ENCODE measurements around the gene TSPAN9. TPM values are rescaled to one million over a fixed set of nuclear protein-coding genes. Genes with fewer than 3 reads are reported as not detected.

TSPAN9 gene
- total and polyA plus RNA-seq, 2 experiments from 2014 or later, result 6.0 to 31.5 TPM

DNA sequence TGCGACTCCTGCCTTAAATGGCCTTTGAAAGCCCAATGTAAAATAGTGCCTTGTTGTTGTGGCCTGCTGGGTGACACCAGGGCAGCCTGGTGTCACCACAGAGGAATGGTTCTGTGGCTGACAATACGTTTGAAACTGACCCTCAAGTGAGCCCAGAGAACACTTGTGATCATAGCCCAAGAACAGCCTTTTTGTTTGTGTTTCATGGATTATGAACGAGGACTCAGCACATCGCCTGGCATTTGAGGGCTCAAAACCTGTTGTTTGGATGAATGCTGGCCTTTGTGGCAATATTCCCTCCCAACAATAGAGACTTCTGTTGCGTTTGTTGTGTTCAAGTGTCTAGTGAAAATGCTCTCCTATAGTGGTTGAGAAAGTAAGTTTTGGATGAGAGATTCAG lies 48.5 kb downstream of the TSPAN9 start:
- Histone ChIP-seq H3K4me2 (no peak overlapping the region), H4K20me1 (replicated peaks; ENCODE audit: insufficient read depth) (no peaks in the 10 kb centered on the region; the same call in 1 of the 2 replicates), H2AFZ (no peak overlapping the region), H3K4me1 (ENCODE audit: insufficient read depth) (no peaks in the 10 kb centered on the region), H3F3A (replicated peaks; ENCODE audit: low read depth) (0 out of 2 replicates have a peak, but pooled peaks cover 2% of the 10 kb centered on the region), H3K79me2 (replicated peaks; ENCODE audit: insufficient read depth) (no peaks in the 10 kb centered on the region), H3K27me3 (ENCODE audit: insufficient read depth) (no peaks in the 10 kb centered on the region), H3K9me2 (ENCODE audit: insufficient read depth) (no peaks in the 10 kb centered on the region), H3K36me3 (ENCODE audit: insufficient read depth) (no peaks in the 10 kb centered on the region), H3K27ac (ENCODE audit: low read depth) (no peak overlapping the region), H3K4me3 (no peak overlapping the region)
- Mint-ChIP-seq H3K36me3 (ENCODE audit: low read depth) (peaks cover 3% of the 10 kb centered on the region; the same call in 2 of the 3 replicates), H3K4me1 (peaks cover 12% of the 10 kb centered on the region), H3K4me3 (no peak overlapping the region), H3K9me3 (no peaks in the 10 kb centered on the region), H3K27me3 (ENCODE audit: insufficient read depth, low read depth, poor library complexity) (peaks cover 2% of the 10 kb centered on the region), H3K27ac (no peak overlapping the region)
- ATAC-seq, result no peak
- no peak for TF ChIP-seq CREB1 (CRISPR knock-in tag; IDR thresholded peaks at IDR 0.05; ENCODE audit: low read depth)
- no peak for DNase-seq (ENCODE audit: low spot score)

DNA sequence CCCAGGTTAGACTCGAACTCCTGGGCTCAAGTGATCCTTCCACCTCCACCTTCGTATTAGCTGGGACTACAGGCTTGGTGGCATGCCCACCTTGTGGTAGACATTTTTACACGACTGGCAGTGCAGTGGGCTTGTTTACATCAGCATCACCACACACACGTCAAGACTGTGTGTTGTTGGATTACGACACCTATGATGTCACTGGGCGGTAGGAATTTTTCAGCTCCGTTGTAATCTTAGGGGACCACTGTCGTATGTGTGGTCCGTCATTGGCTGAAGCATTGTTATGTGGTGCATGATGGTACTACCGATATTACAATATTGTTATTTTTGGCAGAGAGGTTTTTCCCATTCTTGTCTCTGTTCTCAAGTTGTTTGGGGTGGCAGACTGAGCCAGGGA lies 50.7 kb downstream of the TSPAN9 start:
- Histone ChIP-seq H4K20me1 (replicated peaks; ENCODE audit: insufficient read depth) (peaks cover 6% of the 10 kb centered on the region), H3F3A (replicated peaks; ENCODE audit: low read depth) (0 out of 2 replicates have a peak, but pooled peaks cover 2% of the 10 kb centered on the region), H3K4me1 (ENCODE audit: insufficient read depth) (peaks cover 4% of the 10 kb centered on the region; the same call in 1 of the 2 replicates), H3K4me2 (no peak overlapping the region), H3K36me3 (ENCODE audit: insufficient read depth) (no peaks in the 10 kb centered on the region), H3K79me2 (replicated peaks; ENCODE audit: insufficient read depth) (no peaks in the 10 kb centered on the region; the same call in 1 of the 2 replicates), H3K4me3 (no peak overlapping the region), H3K27me3 (ENCODE audit: insufficient read depth) (no peaks in the 10 kb centered on the region), H3K9me2 (ENCODE audit: insufficient read depth) (no peaks in the 10 kb centered on the region), H3K27ac (ENCODE audit: low read depth) (no peak overlapping the region), H2AFZ (no peak overlapping the region)
- DNase-seq (ENCODE audit: low spot score) (no peak), ATAC-seq (no peak)
- Mint-ChIP-seq H3K27me3 (ENCODE audit: insufficient read depth, low read depth, poor library complexity) (peaks cover 10% of the 10 kb centered on the region), H3K9me3 (no peaks in the 10 kb centered on the region), H3K27ac (no peak overlapping the region), H3K4me1 (peaks cover 17% of the 10 kb centered on the region), H3K36me3 (ENCODE audit: low read depth) (peaks cover 3% of the 10 kb centered on the region; the same call in 2 of the 3 replicates), H3K4me3 (no peak overlapping the region)
- TF ChIP-seq CREB1 (CRISPR knock-in tag; IDR thresholded peaks at IDR 0.05; ENCODE audit: low read depth), result no peak
- TF ChIP-seq NANOG (IDR thresholded peaks at IDR 0.05; ENCODE audit: borderline replicate concordance), result no peak
- no peak for TF ChIP-seq JUNB (IDR thresholded peaks at IDR 0.05; ENCODE audit: unreplicated experiment)

DNA sequence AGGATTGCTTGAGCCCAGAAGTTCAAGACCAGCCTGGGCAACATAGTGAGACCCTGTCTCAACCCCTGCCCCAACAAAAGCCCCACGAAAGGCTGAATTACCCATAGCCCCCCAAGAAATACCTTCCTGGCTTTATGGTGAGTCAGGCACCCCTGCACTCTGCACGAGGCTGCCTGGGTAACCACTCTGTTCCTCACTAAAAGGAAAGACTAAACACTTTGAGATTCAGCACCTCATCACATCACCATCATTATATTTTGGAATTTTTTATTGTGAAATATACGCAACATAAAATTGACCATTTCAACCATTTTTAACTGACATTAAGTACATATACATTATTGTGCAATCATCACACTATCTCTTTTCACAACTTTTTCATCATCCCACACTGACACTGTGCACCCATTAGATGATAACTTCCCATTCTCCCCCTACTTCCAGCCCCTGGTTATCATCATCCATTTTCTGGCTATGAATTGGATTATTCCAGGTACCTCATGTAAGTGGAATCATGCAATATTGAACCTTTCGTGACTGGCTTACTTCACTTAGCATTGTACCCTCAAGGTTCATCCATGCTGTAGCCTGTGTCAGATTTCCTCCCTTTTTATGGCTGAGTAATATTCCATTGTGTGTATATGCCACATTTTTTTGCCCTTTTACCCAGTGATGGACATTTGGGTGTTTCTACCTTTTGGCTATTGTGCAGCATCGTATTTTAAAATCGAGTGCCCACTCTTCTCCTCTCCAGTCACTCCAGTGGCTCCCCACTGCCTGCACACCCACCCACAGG lies 51.5 kb downstream of the TSPAN9 start:
- H3K79me2 ChIP-seq (replicated peaks; ENCODE audit: insufficient read depth), result no peaks in the 10 kb centered on the region; the same call in 1 of the 2 replicates
- H2AFZ ChIP-seq, result no peak overlapping the region
- Mint-ChIP-seq H3K27ac (no peak overlapping the region), H3K4me3 (no peak overlapping the region; the same call in 2 of the 3 replicates), H3K27me3 (ENCODE audit: insufficient read depth, low read depth, poor library complexity) (peaks cover 10% of the 10 kb centered on the region), H3K9me3 (no peaks in the 10 kb centered on the region), H3K36me3 (ENCODE audit: low read depth) (peaks cover 3% of the 10 kb centered on the region; the same call in 2 of the 3 replicates), H3K4me1 (peaks cover 19% of the 10 kb centered on the region)
- H3K4me3 ChIP-seq, result no peak overlapping the region
- H3K27me3 ChIP-seq (ENCODE audit: insufficient read depth), result no peaks in the 10 kb centered on the region
- peaks cover 5% of the 10 kb centered on the region; the same call in 1 of the 2 replicates for H3K4me1 ChIP-seq (ENCODE audit: insufficient read depth)
- DNase-seq (ENCODE audit: low spot score), result no peak
- no peaks in the 10 kb centered on the region for H3K9me2 ChIP-seq (ENCODE audit: insufficient read depth)
- peaks cover 6% of the 10 kb centered on the region for H4K20me1 ChIP-seq (replicated peaks; ENCODE audit: insufficient read depth)
- H3K27ac ChIP-seq (ENCODE audit: low read depth), result no peak overlapping the region
- no peaks in the 10 kb centered on the region for H3K36me3 ChIP-seq (ENCODE audit: insufficient read depth)
- no peak for ATAC-seq
- H3K4me2 ChIP-seq, result no peak overlapping the region
- H3F3A ChIP-seq (replicated peaks; ENCODE audit: low read depth), result 0 out of 2 replicates have a peak, but pooled peaks cover 2% of the 10 kb centered on the region
- no peak for TF ChIP-seq ZNF331 (CRISPR knock-in tag; IDR thresholded peaks at IDR 0.05; ENCODE audit: low read depth)
- TF ChIP-seq EZH2 (IDR thresholded peaks at IDR 0.05; ENCODE audit: low read depth, unreplicated experiment), result no peak
- TF ChIP-seq NANOG (IDR thresholded peaks at IDR 0.05; ENCODE audit: borderline replicate concordance), result no peak
- TF ChIP-seq, protein P1, sequence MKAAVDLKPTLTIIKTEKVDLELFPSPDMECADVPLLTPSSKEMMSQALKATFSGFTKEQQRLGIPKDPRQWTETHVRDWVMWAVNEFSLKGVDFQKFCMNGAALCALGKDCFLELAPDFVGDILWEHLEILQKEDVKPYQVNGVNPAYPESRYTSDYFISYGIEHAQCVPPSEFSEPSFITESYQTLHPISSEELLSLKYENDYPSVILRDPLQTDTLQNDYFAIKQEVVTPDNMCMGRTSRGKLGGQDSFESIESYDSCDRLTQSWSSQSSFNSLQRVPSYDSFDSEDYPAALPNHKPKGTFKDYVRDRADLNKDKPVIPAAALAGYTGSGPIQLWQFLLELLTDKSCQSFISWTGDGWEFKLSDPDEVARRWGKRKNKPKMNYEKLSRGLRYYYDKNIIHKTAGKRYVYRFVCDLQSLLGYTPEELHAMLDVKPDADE (IDR thresholded peaks at IDR 0.05), result no peak
- no peak for TF ChIP-seq JUNB (IDR thresholded peaks at IDR 0.05; ENCODE audit: unreplicated experiment)
- TF ChIP-seq, protein P2, sequence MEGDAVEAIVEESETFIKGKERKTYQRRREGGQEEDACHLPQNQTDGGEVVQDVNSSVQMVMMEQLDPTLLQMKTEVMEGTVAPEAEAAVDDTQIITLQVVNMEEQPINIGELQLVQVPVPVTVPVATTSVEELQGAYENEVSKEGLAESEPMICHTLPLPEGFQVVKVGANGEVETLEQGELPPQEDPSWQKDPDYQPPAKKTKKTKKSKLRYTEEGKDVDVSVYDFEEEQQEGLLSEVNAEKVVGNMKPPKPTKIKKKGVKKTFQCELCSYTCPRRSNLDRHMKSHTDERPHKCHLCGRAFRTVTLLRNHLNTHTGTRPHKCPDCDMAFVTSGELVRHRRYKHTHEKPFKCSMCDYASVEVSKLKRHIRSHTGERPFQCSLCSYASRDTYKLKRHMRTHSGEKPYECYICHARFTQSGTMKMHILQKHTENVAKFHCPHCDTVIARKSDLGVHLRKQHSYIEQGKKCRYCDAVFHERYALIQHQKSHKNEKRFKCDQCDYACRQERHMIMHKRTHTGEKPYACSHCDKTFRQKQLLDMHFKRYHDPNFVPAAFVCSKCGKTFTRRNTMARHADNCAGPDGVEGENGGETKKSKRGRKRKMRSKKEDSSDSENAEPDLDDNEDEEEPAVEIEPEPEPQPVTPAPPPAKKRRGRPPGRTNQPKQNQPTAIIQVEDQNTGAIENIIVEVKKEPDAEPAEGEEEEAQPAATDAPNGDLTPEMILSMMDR (conservative IDR thresholded peaks at IDR 0.05; ENCODE audit: low read depth in 2 of 2), result no peak
